Right lobe of liver (tissue), 4 donors: ENCODE data around the gene CGB5.

ENCODE experiments used
- CTCF ChIP-seq, 4 donors: fragments of 200-600 bp in 3 of 4; fragments of 450-650 bp in 1 of 4; IDR thresholded peaks; one replicate each; pipeline versions ENCODE4 v1.5.1 to v1.8.0; 2016 to 2022; ENCODE audit warnings: antibody characterized with exemption in 4 of 4, mild to moderate bottlenecking in 2 of 4
- POLR2A ChIP-seq: fragments of 450-650 bp; IDR thresholded peaks from one replicate; pipeline ENCODE4 v1.6.1; 2017; ENCODE audit warnings: antibody characterized with exemption, mild to moderate bottlenecking
- donor health status: DM: no; HTN: no; CAD: no.
- donor health status: DM: no; HTN: no; CAD: no.
- donor health status: DM: no; HTN: yes; CAD: no.

DNA sequence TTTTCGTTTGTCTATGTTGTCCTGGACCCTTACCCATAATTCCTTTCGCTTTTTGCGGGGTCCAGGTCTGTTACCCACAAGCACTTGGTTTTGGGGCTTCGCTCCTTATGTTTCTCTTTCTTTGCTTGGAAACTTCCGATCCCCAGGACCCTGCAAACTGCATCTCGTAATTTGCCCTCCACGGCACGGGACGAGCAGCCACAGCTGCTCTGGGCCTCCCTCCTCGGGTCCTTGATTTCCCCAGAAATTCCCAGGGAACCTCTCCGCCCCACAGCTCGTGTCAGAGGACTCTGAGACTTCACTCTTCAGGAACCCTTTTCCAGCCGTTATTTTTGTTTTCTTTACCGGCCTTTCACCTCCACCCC, 42.2 kb downstream of the CGB5 start:
- TF ChIP-seq CTCF (IDR thresholded peaks at IDR 0.05) (no peak), POLR2A (no peak)
